ENCODE measurements around the gene ZNF286A.
"Not testable (repeated sequence)": the region's sequence is repeated elsewhere in the genome, so short reads cannot be mapped to it uniquely, and the experiment has no call there.

Gene ZNF286A

GRCh38 chr17:15738066-15738465, 38.5 kb downstream of the ZNF286A start:
- ChIA-PET POLR2A (no interaction called here), CTCF (no interaction called here)
- TF ChIP-seq, protein P1, sequence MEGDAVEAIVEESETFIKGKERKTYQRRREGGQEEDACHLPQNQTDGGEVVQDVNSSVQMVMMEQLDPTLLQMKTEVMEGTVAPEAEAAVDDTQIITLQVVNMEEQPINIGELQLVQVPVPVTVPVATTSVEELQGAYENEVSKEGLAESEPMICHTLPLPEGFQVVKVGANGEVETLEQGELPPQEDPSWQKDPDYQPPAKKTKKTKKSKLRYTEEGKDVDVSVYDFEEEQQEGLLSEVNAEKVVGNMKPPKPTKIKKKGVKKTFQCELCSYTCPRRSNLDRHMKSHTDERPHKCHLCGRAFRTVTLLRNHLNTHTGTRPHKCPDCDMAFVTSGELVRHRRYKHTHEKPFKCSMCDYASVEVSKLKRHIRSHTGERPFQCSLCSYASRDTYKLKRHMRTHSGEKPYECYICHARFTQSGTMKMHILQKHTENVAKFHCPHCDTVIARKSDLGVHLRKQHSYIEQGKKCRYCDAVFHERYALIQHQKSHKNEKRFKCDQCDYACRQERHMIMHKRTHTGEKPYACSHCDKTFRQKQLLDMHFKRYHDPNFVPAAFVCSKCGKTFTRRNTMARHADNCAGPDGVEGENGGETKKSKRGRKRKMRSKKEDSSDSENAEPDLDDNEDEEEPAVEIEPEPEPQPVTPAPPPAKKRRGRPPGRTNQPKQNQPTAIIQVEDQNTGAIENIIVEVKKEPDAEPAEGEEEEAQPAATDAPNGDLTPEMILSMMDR (IDR thresholded peaks at IDR 0.05; ENCODE audit: control extremely low read depth, extremely low read depth, low read depth, missing control alignments) = no peak

GRCh38 chr17:15739259-15739658, 39.7 kb downstream of the ZNF286A start:
- POLR2A ChIA-PET; DNase-seq (ENCODE audit: extremely low spot score); CTCF ChIA-PET: not testable (repeated sequence)

More at GRCh38 chr17:15738066-15738465, 38.5 kb downstream of the ZNF286A start:
- DNase-seq (ENCODE audit: extremely low spot score) = no peak

GRCh38 chr17:15740041-15740440, 40.5 kb downstream of the ZNF286A start:
- CTCF ChIA-PET; POLR2A ChIA-PET; DNase-seq (ENCODE audit: extremely low spot score): not testable (repeated sequence)

DNA sequence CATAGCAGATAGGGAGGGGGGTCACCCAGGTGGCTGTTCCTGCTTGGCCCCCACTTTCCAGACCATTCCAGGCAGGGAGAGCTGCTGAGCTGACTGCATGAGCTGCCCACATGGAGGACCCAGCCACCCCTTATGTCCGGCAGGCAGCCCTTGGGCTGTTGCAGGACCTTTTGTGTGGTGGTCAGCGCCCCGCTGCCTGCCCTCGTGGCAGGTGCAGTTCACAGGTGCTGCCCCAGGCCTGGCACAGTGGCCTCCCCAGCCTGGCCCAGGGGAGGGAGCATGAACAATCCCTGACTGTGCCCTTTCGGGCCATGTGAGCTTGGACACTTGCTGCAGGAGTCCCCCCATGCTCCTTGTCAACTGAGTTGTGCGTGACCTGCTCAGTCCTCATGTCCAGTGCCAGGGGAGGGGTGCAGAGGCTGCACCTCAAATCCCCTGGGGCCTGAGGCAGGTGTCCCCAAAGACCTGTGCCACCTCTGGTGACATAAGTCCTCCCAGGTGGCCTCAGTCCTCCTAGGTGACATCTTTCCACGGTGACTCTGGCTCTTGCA, 41.1 kb downstream of the ZNF286A start:
- ChIA-PET CTCF (no interaction called here), POLR2A (no interaction called here)
- DNase-seq (ENCODE audit: extremely low spot score) = no peak
- TF ChIP-seq, protein P1 (IDR thresholded peaks at IDR 0.05; ENCODE audit: control extremely low read depth, extremely low read depth, low read depth, missing control alignments) = no peak

DNA sequence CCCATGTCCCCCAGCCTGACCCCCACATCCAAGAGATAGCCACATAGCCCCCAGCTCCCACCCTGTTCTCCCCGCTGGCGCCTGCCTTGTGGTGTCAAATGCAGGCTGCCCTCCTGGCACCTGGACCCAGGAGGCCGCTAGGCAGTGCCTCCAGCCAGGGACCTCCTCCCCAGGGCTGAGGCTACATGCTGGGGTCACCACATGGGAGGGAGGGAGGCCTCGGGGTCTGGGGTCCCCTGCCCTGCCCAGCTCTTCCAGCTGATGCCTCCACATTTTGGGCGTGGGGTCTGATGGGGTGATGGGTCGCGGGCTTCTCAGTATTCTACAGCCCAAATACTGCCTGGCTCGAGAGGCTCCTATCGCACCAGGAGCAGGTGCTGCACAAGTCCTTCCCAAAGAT, 42.1 kb downstream of the ZNF286A start:
- CTCF ChIA-PET = no interaction called here
- POLR2A ChIA-PET = no interaction called here

DNA sequence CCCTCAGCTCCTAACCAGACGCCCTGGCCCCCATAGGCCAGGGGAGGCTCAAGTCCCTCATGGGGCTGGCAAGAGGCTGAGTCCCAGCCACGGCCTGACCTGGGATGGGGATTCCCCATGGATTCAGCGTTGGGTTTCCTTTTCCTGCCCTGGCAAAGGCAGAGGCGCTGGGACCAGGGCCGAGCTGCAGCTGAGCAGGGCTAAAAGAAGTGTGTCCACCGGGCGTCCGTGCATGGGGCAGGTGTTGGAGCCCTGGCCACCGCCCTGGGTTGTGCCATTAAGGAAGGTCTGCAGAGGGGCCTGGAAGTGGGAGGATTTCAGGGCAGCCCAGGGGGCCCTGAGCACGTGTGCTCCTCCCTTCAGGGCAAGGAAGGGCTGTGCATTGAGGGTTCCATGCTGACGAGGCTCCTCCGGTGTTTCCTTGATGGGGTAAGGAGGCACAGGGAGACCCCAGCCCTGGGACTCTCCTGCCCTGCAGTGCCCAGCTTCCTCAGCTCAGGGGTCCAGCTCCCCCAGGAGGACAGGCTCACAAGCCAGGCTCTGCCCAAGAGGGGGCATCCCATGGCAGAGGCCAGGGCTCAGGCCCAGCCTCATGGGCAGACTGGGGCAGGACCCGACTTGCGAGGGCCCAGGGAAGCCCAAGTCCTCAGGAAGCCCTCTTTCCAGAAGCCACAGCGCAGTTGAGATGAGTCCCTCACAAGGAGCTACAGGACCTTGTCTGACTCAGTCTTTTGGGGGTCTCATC, 42.7 kb downstream of the ZNF286A start:
- TF ChIP-seq, protein P1 (IDR thresholded peaks at IDR 0.05; ENCODE audit: control extremely low read depth, extremely low read depth, low read depth, missing control alignments) = no peak
- no peak for DNase-seq (ENCODE audit: extremely low spot score)
- ChIA-PET POLR2A (no interaction called here), CTCF (no interaction called here)

More for the DNA sequence above, 42.1 kb downstream of the ZNF286A start:
- no peak for DNase-seq (ENCODE audit: extremely low spot score)
- TF ChIP-seq, protein P1 (IDR thresholded peaks at IDR 0.05; ENCODE audit: control extremely low read depth, extremely low read depth, low read depth, missing control alignments) = no peak

- POLR2A ChIA-PET = no interaction called here
- DNase-seq (ENCODE audit: extremely low spot score) = no peak
- CTCF ChIA-PET = no interaction called here
- TF ChIP-seq, protein P1 (IDR thresholded peaks at IDR 0.05; ENCODE audit: control extremely low read depth, extremely low read depth, low read depth, missing control alignments) = no peak
Observed at GRCh38 chr17:15742921-15743320, 43.4 kb downstream of the ZNF286A start.
